GM18861 (cell line): ENCODE measurements around the gene RRN3.
"Not testable (repeated sequence)": the region's sequence is repeated elsewhere in the genome, so short reads cannot be mapped to it uniquely, and the experiment has no call there.

ENCODE experiments used
- ATAC-seq: cut with Tn5 transposase; IDR thresholded peaks from one replicate; pipeline ENCODE4 v1.9.1; 2021; ENCODE audit not compliant: unreplicated experiment

Gene RRN3

GRCh38 chr16:15053904-15054303 lies 40.2 kb downstream of the RRN3 start:
- no peak for ATAC-seq

- no peak for ATAC-seq
Observed at GRCh38 chr16:15052747-15053476, 41.2 kb downstream of the RRN3 start.

DNA sequence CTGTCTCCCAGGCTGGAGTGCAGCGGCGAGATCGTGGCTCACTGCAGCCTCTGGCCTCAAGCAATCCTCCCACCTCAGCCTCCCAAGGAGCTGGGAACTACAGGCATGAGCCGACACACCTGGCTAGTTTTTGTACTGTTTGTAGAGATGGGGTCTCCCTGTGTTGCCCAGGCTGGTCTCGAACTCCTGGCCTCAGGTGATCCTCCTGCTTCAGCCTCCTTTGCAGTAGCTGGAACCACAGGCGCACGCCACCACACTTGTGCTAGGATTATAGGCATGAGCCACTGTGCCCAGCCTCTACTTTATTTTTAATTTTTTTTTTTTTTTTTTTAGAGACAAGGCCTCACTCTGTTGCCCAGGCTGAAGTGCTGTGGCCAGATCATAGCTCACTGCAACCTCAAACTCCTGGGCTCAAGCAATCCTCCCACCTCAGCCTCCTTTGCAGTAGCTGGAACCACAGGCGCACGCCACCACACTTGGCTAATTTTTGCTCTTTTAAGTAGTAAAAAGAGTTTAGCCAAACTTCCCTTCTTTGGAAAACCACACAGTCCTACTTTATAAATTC lies 42.6 kb downstream of the RRN3 start:
- ATAC-seq: no peak

DNA sequence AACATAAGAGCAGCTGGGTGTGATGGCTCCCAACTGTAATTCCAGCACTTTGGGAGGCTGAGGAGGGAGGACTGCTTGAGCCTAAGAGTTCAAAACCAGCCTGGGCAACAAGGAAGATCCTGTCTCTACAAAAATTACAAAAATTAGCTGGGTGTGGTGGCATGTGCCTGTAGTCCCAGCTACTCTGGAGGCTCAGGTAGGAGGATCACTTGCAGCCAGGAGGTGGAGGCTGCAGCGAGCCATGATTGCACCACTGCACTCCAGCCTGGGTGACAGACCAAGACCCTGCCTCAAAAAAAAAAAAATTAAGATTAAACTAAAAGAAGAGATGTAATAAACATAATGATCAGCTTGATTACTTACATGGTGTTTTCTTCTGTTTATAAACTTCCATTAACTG lies 43.6 kb downstream of the RRN3 start:
- ATAC-seq: not testable (repeated sequence)

GRCh38 chr16:15049581-15050180 lies 44.4 kb downstream of the RRN3 start:
- ATAC-seq: no peak

- no peak for ATAC-seq
Observed at GRCh38 chr16:15046692-15047376, 47.2 kb downstream of the RRN3 start.

DNA sequence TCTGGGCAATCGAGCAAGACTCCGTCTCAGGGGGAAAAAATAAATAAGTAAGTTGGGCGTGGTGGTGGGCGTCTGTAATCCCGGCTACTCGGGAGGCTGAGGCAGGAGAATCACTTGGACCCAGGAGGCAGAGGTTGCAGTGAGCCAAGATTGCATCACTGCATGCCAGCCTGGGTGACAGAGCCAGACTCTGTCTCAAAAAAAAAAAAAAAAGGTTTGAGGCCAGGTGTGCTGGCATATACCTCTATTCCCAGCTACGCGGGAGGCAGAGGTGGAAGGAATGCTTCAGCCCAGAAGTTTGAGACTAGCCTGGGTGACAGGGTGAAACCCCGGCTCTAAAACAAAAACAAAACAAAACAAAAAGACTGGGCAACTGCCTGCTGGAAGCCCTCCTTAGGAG lies 48.8 kb downstream of the RRN3 start:
- ATAC-seq: not testable (repeated sequence)

- no peak for ATAC-seq
Observed at GRCh38 chr16:15044286-15044685, 49.8 kb downstream of the RRN3 start.

GRCh38 chr16:15043344-15043743 lies 50.7 kb downstream of the RRN3 start:
- ATAC-seq: no peak

- no peak for ATAC-seq
Observed at GRCh38 chr16:15041271-15042004, 52.6 kb downstream of the RRN3 start.

- no peak for ATAC-seq
Observed at GRCh38 chr16:15038689-15039088, 55.4 kb downstream of the RRN3 start.

DNA sequence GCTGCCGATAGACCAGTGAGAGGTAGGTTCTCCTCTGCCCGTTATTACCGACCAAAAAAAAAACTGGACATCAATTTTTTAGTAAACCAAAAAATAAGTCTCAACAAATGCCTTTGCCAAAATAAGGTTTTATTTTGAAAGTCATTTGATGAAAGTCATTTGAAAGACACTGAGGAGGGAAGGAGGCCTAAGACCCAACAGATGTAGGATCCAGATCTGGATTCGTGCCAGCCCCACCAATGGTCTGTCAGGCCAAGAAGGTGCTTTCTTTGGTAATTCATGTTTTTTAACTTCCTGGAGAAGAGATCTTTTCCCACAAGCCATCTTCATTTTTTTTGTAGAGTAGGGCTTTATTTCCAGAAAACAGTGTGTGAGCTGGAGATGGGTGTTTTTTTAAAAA lies 56.3 kb downstream of the RRN3 start:
- no peak for ATAC-seq

- ATAC-seq: no peak
Observed at GRCh38 chr16:15037003-15037402, 57.1 kb downstream of the RRN3 start.

GRCh38 chr16:15035163-15035729 lies 58.8 kb downstream of the RRN3 start:
- ATAC-seq: no peak

- ATAC-seq: no peak
Observed at GRCh38 chr16:15034266-15035162, 59.6 kb downstream of the RRN3 start.

DNA sequence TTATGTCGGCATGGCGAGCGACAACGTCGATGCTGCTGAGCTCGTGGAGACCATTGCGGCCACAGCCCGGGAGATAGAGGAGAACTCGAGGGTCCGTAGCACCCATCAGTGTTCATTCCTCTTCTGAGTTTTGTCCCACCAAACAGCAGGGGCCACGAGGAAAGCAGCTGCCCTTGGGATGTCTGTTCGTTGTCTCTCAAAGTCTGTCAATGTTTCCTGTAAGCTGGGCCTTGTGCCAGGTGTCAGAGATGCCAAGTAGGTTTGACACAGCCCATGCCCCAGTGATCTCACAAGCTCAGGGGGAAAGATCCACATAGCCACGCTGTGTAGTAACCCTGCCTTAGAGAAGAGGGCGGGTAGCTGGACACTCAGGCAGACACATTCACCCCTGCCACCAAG lies 60.8 kb downstream of the RRN3 start:
- ATAC-seq: no peak

DNA sequence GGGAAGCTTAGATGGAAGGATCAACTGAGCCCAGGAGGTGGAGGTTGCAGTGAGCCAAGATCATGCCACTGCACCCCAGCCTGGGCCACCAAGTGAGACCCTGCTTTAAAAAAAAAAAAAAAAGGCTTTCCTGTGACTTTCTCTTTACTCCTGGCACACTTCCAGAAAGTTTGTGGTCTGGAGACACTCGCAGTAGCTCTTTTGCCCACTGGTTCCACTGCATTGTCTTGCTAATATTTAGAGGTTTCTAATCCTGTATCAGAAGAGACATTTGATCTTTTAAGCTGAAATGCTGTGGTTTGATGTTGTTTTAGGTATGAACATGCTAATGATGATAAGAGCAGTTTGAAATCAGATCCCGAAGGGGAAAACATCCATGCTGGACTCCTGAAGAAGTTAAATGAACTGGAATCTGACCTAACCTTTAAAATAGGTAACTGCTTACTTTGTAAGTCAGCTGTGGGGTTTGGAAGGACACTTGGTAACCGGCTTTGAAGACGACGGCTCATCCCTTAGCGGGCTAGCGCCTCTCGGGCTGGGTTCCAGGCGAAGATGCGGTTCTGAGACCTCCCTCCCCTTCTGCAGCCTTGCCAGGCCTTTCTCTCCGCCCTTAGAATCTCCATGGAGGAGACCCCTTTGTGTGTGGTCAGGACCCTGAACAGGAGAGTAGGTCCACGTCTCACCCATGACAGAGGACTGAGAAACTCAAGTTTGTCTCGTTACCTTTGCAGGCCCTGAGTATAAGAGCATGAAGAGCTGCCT lies 61.3 kb downstream of the RRN3 start:
- ATAC-seq: no peak

DNA sequence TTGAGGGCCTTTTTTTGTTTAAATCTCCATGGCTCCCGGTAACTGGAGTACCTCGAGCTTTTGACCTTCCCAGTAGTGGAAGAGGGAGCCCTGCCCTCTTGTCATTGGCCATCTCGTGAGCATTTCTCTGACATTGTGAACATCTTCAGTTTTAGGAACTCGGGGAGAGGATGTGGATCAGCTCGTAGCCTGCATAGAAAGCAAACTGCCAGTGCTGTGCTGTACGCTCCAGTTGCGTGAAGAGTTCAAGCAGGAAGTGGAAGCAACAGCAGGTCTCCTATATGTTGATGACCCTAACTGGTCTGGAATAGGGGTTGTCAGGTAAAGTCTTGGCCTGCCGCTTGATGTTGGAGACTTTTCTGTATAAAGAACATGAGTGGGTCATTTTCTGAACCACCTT lies 62.5 kb downstream of the RRN3 start:
- no peak for ATAC-seq

- no peak for ATAC-seq
Observed at GRCh38 chr16:15031179-15031578, 62.9 kb downstream of the RRN3 start.
